GM23248 (cell line): ENCODE data around the gene ACBD5.

Source experiments
- EZH2 ChIP-seq: fragments of 200-600 bp; sonication (generic); IDR thresholded peaks from 2 replicates; pipeline ENCODE4 v1.6.1; 2018; ENCODE audit warnings: antibody characterized with exemption, mild to moderate bottlenecking; ENCODE audit not compliant: insufficient read depth, poor library complexity, severe bottlenecking
- EZH2phosphoT487 ChIP-seq: fragments of 200-600 bp; sonication (generic); IDR thresholded peaks from 2 replicates; pipeline ENCODE4 v1.6.1; 2018; ENCODE audit warnings: antibody characterized with exemption, moderate library complexity, mild to moderate bottlenecking, low read depth; ENCODE audit not compliant: insufficient read depth

DNA sequence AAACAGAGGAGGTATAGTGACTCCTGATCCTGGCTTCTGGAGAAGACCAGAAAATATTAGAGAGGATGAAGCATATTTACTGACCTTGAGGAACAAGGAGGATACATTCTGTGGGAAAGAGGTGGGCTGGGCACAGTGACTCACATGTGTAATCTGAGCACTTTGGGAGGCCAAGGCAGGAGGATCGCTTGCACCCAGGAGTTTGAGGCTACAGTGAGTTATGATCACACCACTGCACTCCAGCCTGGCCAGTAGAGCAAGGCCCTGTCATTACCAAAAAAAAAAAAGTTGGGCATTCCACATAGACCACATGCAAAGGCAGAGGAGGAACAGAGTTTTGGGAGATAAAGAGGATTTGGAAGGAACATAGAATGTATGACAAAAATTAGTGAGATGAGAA is 4.4 kb upstream of the ACBD5 start:
- TF ChIP-seq EZH2 (no peak), EZH2phosphoT487 (no peak)
